Measurements from ENCODE around the gene GLIS1.

- TF ChIP-seq CTCF (IDR thresholded peaks at IDR 0.05; ENCODE audit: low read depth, low read length, poor library complexity, severe bottlenecking): no peak
- TF ChIP-seq EZH2phosphoT487 (IDR thresholded peaks at IDR 0.05; ENCODE audit: borderline replicate concordance, low read length): no peak
Observed at GRCh38 chr1:53718443-53718842, 20.5 kb downstream of the GLIS1 start.

Measured in DOHH2 (cell line).